H1 (cell line): ENCODE results near the gene LSM4. TPM values are rescaled to one million over a fixed set of nuclear protein-coding genes. Genes with fewer than 3 reads are reported as not detected.

ENCODE experiments used
- CTCF ChIA-PET: fragments of 300-600 bp; sonication (Branson Sonifier 250); formaldehyde crosslinking; loops from one replicate; lab custom pipeline; 2021; ENCODE audit not compliant: partially characterized antibody; lab: Charles Lee
- POLR2A ChIA-PET: fragments of 300-600 bp; sonication (Branson Sonifier 250); formaldehyde crosslinking; loops from one replicate; lab custom pipeline; 2021; ENCODE audit warnings: inconsistent platforms; ENCODE audit not compliant: partially characterized antibody; lab: Charles Lee
- DNase-seq, 2 experiments: peaks; one replicate each; pipeline versions ENCODE4 v3.0.0 to v3.0.0-alpha.2; 2010 to 2022; ENCODE audit warnings: low spot score in 2 of 2, low read depth in 1 of 2, mixed read lengths in 1 of 2
- FAIRE-seq: peaks from 2 replicates; lab custom pipeline; 2011; peaks lifted over from hg19 to GRCh38; lab: Jason Lieb, UNC
- H2AFZ ChIP-seq: 2 replicates; pipeline ENCODE4 v1.8.1; 2012; ENCODE audit warnings: low read length, inconsistent platforms
- H2AK5ac ChIP-seq: 2 replicates; pipeline ENCODE4 v1.6.1; 2013; ENCODE audit warnings: low read depth, low read length
- H2BK120ac ChIP-seq: replicated peaks from 2 replicates; pipeline ENCODE3; 2013; ENCODE audit warnings: low read depth, low read length, inconsistent platforms
- H2BK12ac ChIP-seq: 2 replicates; pipeline ENCODE4 v1.6.1; 2013; ENCODE audit warnings: low read depth, low read length
- H2BK15ac ChIP-seq: 2 replicates; pipeline ENCODE4 v1.6.1; 2013; ENCODE audit warnings: low read length
- H2BK20ac ChIP-seq: 2 replicates; pipeline ENCODE4 v1.6.1; 2013; ENCODE audit warnings: low read length
- H2BK5ac ChIP-seq: 2 replicates; pipeline ENCODE4 v1.6.1; 2013; ENCODE audit warnings: low read depth, low read length
- H3K14ac ChIP-seq: 2 replicates; pipeline ENCODE4 v1.6.1; 2013; ENCODE audit warnings: inconsistent platforms; ENCODE audit not compliant: insufficient read length
- H3K18ac ChIP-seq: 2 replicates; pipeline ENCODE4 v1.6.1; 2013; ENCODE audit warnings: low read length; ENCODE audit errors: extremely low read depth
- H3K23ac ChIP-seq: 2 replicates; pipeline ENCODE4 v1.6.1; 2013; ENCODE audit warnings: inconsistent platforms; ENCODE audit not compliant: insufficient read length
- H3K23me2 ChIP-seq: 2 replicates; pipeline ENCODE4 v1.6.1; 2013; ENCODE audit warnings: low read depth, low read length
- H3K27ac ChIP-seq: 2 replicates; pipeline ENCODE4 v1.6.1; 2011; ENCODE audit warnings: low read depth, low read length, inconsistent platforms
- H3K27me3 ChIP-seq, 4 experiments: replicated peaks in 1 of 4; 1 replicate in 1 of 4; 2 replicates in 3 of 4; pipeline versions ENCODE4 v1.6.1 to v1.8.1; 2011 to 2013; ENCODE audit warnings: low read length in 3 of 4, mild to moderate bottlenecking in 3 of 4, inconsistent platforms in 2 of 4, mixed read lengths in 2 of 4, moderate library complexity in 1 of 4; ENCODE audit not compliant: control insufficient read depth in 3 of 4, insufficient read depth in 3 of 4; ENCODE audit errors: extremely low read depth in 1 of 4
- H3K36me3 ChIP-seq, 4 experiments: 2 replicates each; pipeline versions ENCODE4 v1.6.1 to v1.8.1; 2011 to 2013; ENCODE audit warnings: mild to moderate bottlenecking in 4 of 4, low read length in 3 of 4, moderate library complexity in 2 of 4, control low read depth in 1 of 4, inconsistent platforms in 1 of 4; ENCODE audit not compliant: insufficient read depth in 4 of 4, control insufficient read depth in 2 of 4
- H3K4ac ChIP-seq: replicated peaks from 2 replicates; pipeline ENCODE3; 2013; ENCODE audit warnings: low read length, low read depth, mixed read lengths, inconsistent platforms; ENCODE audit not compliant: insufficient read length
- H3K4me1 ChIP-seq, 4 experiments: replicated peaks in 1 of 4; 1 replicate in 1 of 4; 2 replicates in 3 of 4; pipeline versions ENCODE4 v1.6.1 to v1.8.1; 2011 to 2013; ENCODE audit warnings: low read length in 3 of 4, inconsistent platforms in 2 of 4, mixed read lengths in 1 of 4; ENCODE audit not compliant: insufficient read depth in 4 of 4, control insufficient read depth in 3 of 4
- H3K4me2 ChIP-seq, 2 experiments: 2 replicates each; pipeline versions ENCODE4 v1.6.1 to v1.8.1; 2011 to 2013; ENCODE audit warnings: low read depth in 2 of 2, low read length in 2 of 2, control low read depth in 1 of 2, inconsistent platforms in 1 of 2, mild to moderate bottlenecking in 1 of 2; ENCODE audit not compliant: insufficient read depth in 1 of 2
- H3K4me3 ChIP-seq, 4 experiments: fragments of 200-600, 300-600 bp in 1 of 4; sonication (generic), shearing (Covaris generic), sonication (Bioruptor Twin) in 1 of 4; 2 replicates each; pipeline versions ENCODE4 v1.5.1 to v1.8.1; 2011 to 2016; ENCODE audit warnings: low read length in 4 of 4, low read depth in 3 of 4, control low read depth in 2 of 4, inconsistent platforms in 2 of 4, mild to moderate bottlenecking in 2 of 4, mixed read lengths in 1 of 4, moderate library complexity in 1 of 4; ENCODE audit not compliant: insufficient read depth in 2 of 4; ENCODE audit errors: extremely low read depth in 1 of 4
- H3K56ac ChIP-seq: replicated peaks from 2 replicates; pipeline ENCODE3; 2013; ENCODE audit warnings: low read depth, mild to moderate bottlenecking, mixed read lengths, low read length, inconsistent platforms; ENCODE audit not compliant: insufficient read length
- H3K79me1 ChIP-seq: 2 replicates; pipeline ENCODE4 v1.6.1; 2013; ENCODE audit warnings: low read depth, low read length, control low read depth
- H3K79me2 ChIP-seq, 2 experiments: 2 replicates each; pipeline versions ENCODE4 v1.6.1 to v1.8.1; 2012 to 2013; ENCODE audit warnings: low read length in 2 of 2, mild to moderate bottlenecking in 2 of 2, inconsistent platforms in 1 of 2; ENCODE audit not compliant: insufficient read depth in 2 of 2, control insufficient read depth in 1 of 2
- H3K9ac ChIP-seq, 4 experiments: replicated peaks in 1 of 4; 1 replicate in 1 of 4; 2 replicates in 3 of 4; pipeline versions ENCODE4 v1.6.1 to v1.8.1; 2011 to 2013; ENCODE audit warnings: low read depth in 3 of 4, low read length in 3 of 4, control low read depth in 2 of 4, mild to moderate bottlenecking in 2 of 4, moderate library complexity in 2 of 4, inconsistent platforms in 1 of 4; ENCODE audit errors: extremely low read depth in 1 of 4
- H3K9me3 ChIP-seq, 2 experiments: 2 replicates each; pipeline versions ENCODE4 v1.6.1 to v1.8.1; 2012 to 2013; ENCODE audit warnings: mild to moderate bottlenecking in 2 of 2, moderate library complexity in 2 of 2, control low read depth in 1 of 2, inconsistent platforms in 1 of 2, low read depth in 1 of 2, low read length in 1 of 2, mixed read lengths in 1 of 2; ENCODE audit not compliant: insufficient read depth in 2 of 2
- H4K20me1 ChIP-seq, 2 experiments: replicated peaks in 1 of 2; 2 replicates each; pipeline versions ENCODE3 to v1.8.1; 2011 to 2013; ENCODE audit warnings: inconsistent platforms in 2 of 2, low read length in 2 of 2, mild to moderate bottlenecking in 1 of 2; ENCODE audit not compliant: insufficient read depth in 2 of 2, control insufficient read depth in 1 of 2
- H4K5ac ChIP-seq: 2 replicates; pipeline ENCODE4 v1.6.1; 2013; ENCODE audit warnings: low read length, low read depth, mixed read lengths, inconsistent platforms; ENCODE audit not compliant: insufficient read length
- H4K8ac ChIP-seq: 2 replicates; pipeline ENCODE4 v1.8.0; 2013; ENCODE audit warnings: mild to moderate bottlenecking, moderate library complexity, low read length, inconsistent platforms; ENCODE audit not compliant: insufficient read depth; ENCODE audit errors: extremely low read depth
- H4K91ac ChIP-seq: replicated peaks from 2 replicates; pipeline ENCODE3; 2013; ENCODE audit warnings: low read length, mixed read lengths, inconsistent platforms; ENCODE audit not compliant: insufficient read length
- CBX5 ChIP-seq: fragments of 300-800, 300-1000 bp; sonication (generic); IDR thresholded peaks from 2 replicates; pipeline ENCODE4 v1.7.1; 2016; ENCODE audit warnings: antibody characterized with exemption, low read length, low read depth
- FOSL1 ChIP-seq: IDR thresholded peaks from 2 replicates; pipeline ENCODE4 v1.6.1; 2011; ENCODE audit warnings: mild to moderate bottlenecking, low read depth, low read length, moderate library complexity; ENCODE audit not compliant: insufficient read depth
- POLR2A ChIP-seq, 2 experiments: IDR thresholded peaks; 1 replicate in 1 of 2; 2 replicates in 1 of 2; pipeline ENCODE4 v1.6.1; 2011; ENCODE audit warnings: low read depth in 2 of 2, low read length in 2 of 2, mild to moderate bottlenecking in 2 of 2; ENCODE audit errors: control extremely low read depth in 1 of 2
- RBBP5 ChIP-seq: IDR thresholded peaks from 2 replicates; pipeline ENCODE4 v1.7.1; 2012; ENCODE audit warnings: low read depth, mild to moderate bottlenecking, inconsistent platforms, low read length, moderate library complexity, borderline replicate concordance
- SIN3A ChIP-seq, 2 experiments: IDR thresholded peaks in 1 of 2; conservative IDR thresholded peaks in 1 of 2; 2 replicates each; pipeline ENCODE4 v1.6.1; 2011 to 2012; ENCODE audit warnings: low read length in 2 of 2, improper control_type of control experiment in 1 of 2, low read depth in 1 of 2, mild to moderate bottlenecking in 1 of 2
- SP2 ChIP-seq: IDR thresholded peaks from 2 replicates; pipeline ENCODE4 v1.6.1; 2012; ENCODE audit warnings: mild to moderate bottlenecking, low read length, inconsistent platforms
- TEAD4 ChIP-seq: IDR thresholded peaks from 2 replicates; pipeline ENCODE4 v1.6.1; 2012; ENCODE audit warnings: low read depth, low read length, inconsistent platforms, mixed read lengths
- WGBS, 2 experiments: shearing (Covaris generic) in 1 of 2; methylation state at CpG; one replicate each; pipeline versions ENCODE4 v1.1.6 to v1.1.7; 2013 to 2015; ENCODE audit warnings: low lambda C conversion rate in 2 of 2, mixed read lengths in 2 of 2, inconsistent platforms in 1 of 2, low coverage in 1 of 2, missing lambda C conversion rate in 1 of 2; ENCODE audit not compliant: insufficient replicate concordance in 2 of 2, insufficient coverage in 1 of 2, insufficient read length in 1 of 2; ENCODE audit errors: extremely low coverage in 1 of 2, missing lambda C conversion rate in 1 of 2; 5-methylcytosine and 5-hydroxymethylcytosine counted together
- polyA plus RNA-seq, 7 experiments: library from polyadenylated mRNA; depleted of rRNA in 3 of 7; stranded (reverse) in 5 of 7; unstranded in 2 of 7; fragments of >200 nt in 5 of 7; fragments of 200-250 nt in 2 of 7; gene quantifications; 1 replicate in 5 of 7; 2 replicates in 1 of 7; 4 replicates in 1 of 7; pipeline versions ENCODE4 v1.2.1 to v1.2.3, GENCODE V29; 2011 to 2013; ENCODE audit warnings: missing spikeins in 2 of 7, mixed read lengths in 2 of 7
- total RNA-seq: library from RNA; stranded (reverse); fragmentation: NEBNext Ultra II Directional; extraction: Animal tissue kit (Norgen Biotek cat#: 25700); gene quantifications from 2 replicates; pipeline ENCODE4 v1.2.1, GENCODE V29; 2021

LSM4 gene
- total and polyA plus RNA-seq, 2 of the 8 experiments (the other 6 are each of a cell fraction or from before 2014, with no cell fraction given): 302 to 319 TPM

DNA sequence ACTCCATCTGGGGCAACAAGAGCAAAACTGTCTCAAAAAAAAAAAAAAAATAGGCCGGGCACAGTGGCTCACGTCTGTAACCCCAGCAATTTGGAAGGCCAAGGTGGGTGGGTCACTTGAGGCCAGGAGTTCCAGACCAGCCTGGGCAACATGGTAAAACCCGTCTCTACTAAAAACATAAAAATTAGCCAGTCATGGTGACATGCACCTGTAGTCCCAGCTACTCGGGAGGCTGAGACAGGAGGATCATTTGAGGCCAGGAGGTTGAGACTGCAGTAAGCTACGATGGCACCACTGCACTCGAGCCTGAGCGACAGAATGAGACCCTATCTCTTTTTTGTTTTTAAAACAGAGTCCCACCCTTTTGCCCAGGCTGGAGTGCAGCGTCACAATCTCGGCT is 52.5 kb downstream of the LSM4 start:
- TF ChIP-seq POLR2A (IDR thresholded peaks at IDR 0.05; ENCODE audit: control extremely low read depth in 1 of 2, low read depth in 2 of 2, low read length in 2 of 2) (no peak), TEAD4 (no peak), RBBP5 (no peak), CBX5 (no peak), SP2 (no peak), SIN3A (conservative IDR thresholded peaks at IDR 0.05 in 1 of 2, IDR thresholded peaks at IDR 0.05 in 1 of 2; ENCODE audit: low read depth in 1 of 2, low read length in 2 of 2) (no peak), FOSL1 (no peak)
- TF ChIP-seq, all 59 proteins: peak for 0
- H4K20me1 ChIP-seq: peaks cover 2 to 5% of the 10 kb centered on the region in 2 experiments

More for the DNA sequence above, 52.5 kb downstream of the LSM4 start:
- Histone ChIP-seq H2BK12ac (no peak overlapping the region), H3K27me3 (no peaks in the 10 kb centered on the region), H3K79me1 (no peaks in the 10 kb centered on the region; the same call in 1 of the 2 replicates), H3K27ac (no peak overlapping the region), H3K9ac (no peak overlapping the region), H3K14ac (no peak overlapping the region), H3K4me1 (peaks cover 0 to 4% (median 0%) of the 10 kb centered on the region in 4 experiments; a peak in 3 of 7 replicates), H2BK15ac (no peak overlapping the region), H2BK5ac (no peak overlapping the region), H3K4me2 (no peak overlapping the region), H4K91ac (no peak overlapping the region), H2BK120ac (no peak overlapping the region), H3K4ac (no peak overlapping the region), H2BK20ac (no peak overlapping the region), H4K8ac (no peak overlapping the region), H3K4me3 (no peak overlapping the region), H2AFZ (no peak overlapping the region), H2AK5ac (no peak overlapping the region), H4K5ac (no peak overlapping the region), H3K36me3 (no peaks in the 10 kb centered on the region; a peak in 1 of 8 replicates), H3K18ac (no peak overlapping the region), H3K23ac (no peak overlapping the region), H3K9me3 (no peaks in the 10 kb centered on the region), H3K23me2 (no peaks in the 10 kb centered on the region; the same call in 1 of the 2 replicates), H3K56ac (no peak overlapping the region), H3K79me2 (no peaks in the 10 kb centered on the region)
- ChIA-PET CTCF (interaction anchor here (0.6 to 5.5 kb wide), 11 partner anchors 9 to 191 kb away, joined by 3 to 33 read pairs (median 5); a partner anchor contains a TSS), POLR2A (interaction anchor here (0.6 to 1.7 kb wide), 3 partner anchors 9 to 178 kb away, joined by 3 to 4 read pairs (median 3); no protein-coding TSS in a partner anchor)
- FAIRE-seq (no peak), DNase-seq (no peak)
- WGBS, 2 experiments: 93% methylated on average over 9 of the region's 9 CpGs; no CpG with 5 or more reads in 1 of the 2 experiments
